ENCODE measurements around the gene MAP3K2. TPM values are rescaled to one million over a fixed set of nuclear protein-coding genes. Genes with fewer than 3 reads are reported as not detected.
"Not testable (repeated sequence)": the region's sequence is repeated elsewhere in the genome, so short reads cannot be mapped to it uniquely, and the experiment has no call there.

The MAP3K2 gene
- total RNA-seq, 2 experiments from 2014 or later: 55.7 to 58.5 TPM

GRCh38 chr2:127355407-127356008 is 32.3 kb downstream of the MAP3K2 start:
- H3K9me3 Mint-ChIP-seq (ENCODE audit: insufficient read depth): no peaks in the 10 kb centered on the region
- H3K27ac Mint-ChIP-seq: no peak overlapping the region
- peak; percentile 70 for ATAC-seq
- ChIA-PET POLR2A (interaction anchor here (0.8 kb wide), 1 partner anchor 422 kb away, joined by 3 read pairs; no protein-coding TSS in a partner anchor), CTCF (interaction anchor here (0.7 to 1.1 kb wide), 5 partner anchors 10 to 124 kb away, joined by 3 to 6 read pairs (median 4); no protein-coding TSS in a partner anchor)
- no peaks in the 10 kb centered on the region for H3K27me3 Mint-ChIP-seq (ENCODE audit: low read depth)
- H3K36me3 Mint-ChIP-seq (ENCODE audit: low read depth): peaks cover 13% of the 10 kb centered on the region
- DNase-seq: peak; percentile 40
- peaks cover 6% of the 10 kb centered on the region for H3K4me1 Mint-ChIP-seq (ENCODE audit: low read depth)
- no peak overlapping the region for H3K4me3 Mint-ChIP-seq

DNA sequence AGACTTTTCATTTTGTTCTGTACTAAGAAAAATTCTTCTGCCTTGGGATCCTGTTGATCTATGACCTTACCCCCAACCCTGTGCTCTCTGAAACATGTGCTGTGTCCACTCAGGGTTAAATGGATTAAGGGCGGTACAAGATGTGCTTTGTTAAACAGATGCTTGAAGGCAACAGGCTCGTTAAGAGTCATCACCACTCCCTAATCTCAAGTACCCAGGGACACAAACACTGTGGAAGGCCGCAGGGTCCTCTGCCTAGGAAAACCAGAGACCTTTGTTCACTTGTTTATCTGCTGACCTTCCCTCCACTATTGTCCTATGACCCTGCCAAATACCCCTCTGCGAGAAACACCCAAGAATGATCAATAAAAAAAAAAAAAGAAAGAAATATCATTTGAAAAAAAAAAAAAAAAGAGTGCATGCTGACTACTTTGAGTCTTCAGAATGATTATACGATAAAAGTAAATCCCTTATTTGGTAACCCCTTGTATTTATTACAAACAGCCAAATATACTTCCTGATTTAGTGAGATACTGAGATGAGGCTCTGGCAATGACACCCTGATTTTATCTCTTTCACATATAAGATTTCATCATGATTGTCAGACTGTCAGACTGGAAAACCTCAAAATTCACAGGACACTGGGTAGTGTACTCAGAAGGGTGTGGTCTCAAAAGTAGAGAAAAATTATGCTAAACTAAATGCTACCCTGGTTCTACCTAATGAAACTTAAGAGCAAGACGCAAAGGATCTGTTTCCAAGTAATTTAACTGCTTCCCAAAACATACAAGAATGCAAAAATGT is 33.7 kb downstream of the MAP3K2 start:
- ATAC-seq; H3K9me3 Mint-ChIP-seq (ENCODE audit: insufficient read depth); H3K27ac Mint-ChIP-seq; H3K4me1 Mint-ChIP-seq (ENCODE audit: low read depth); DNase-seq; POLR2A ChIA-PET; H3K4me3 Mint-ChIP-seq; H3K27me3 Mint-ChIP-seq (ENCODE audit: low read depth): not testable (repeated sequence)
- CTCF ChIA-PET: interaction anchor here (0.7 kb wide), 1 partner anchor 138 kb away, joined by 3 read pairs; no protein-coding TSS in a partner anchor
- H3K36me3 Mint-ChIP-seq (ENCODE audit: low read depth): peaks cover 13% of the 10 kb centered on the region

- H3K9me3 Mint-ChIP-seq (ENCODE audit: insufficient read depth); H3K27me3 Mint-ChIP-seq (ENCODE audit: low read depth); ATAC-seq; H3K4me3 Mint-ChIP-seq; H3K27ac Mint-ChIP-seq; DNase-seq; CTCF ChIA-PET; POLR2A ChIA-PET: not testable (repeated sequence)
- peaks cover 14% of the 10 kb centered on the region for H3K4me1 Mint-ChIP-seq (ENCODE audit: low read depth)
- H3K36me3 Mint-ChIP-seq (ENCODE audit: low read depth): peaks cover 13% of the 10 kb centered on the region
Measured at GRCh38 chr2:127353223-127353622, 34.6 kb downstream of the MAP3K2 start.

GRCh38 chr2:127351603-127352002 is 36.2 kb downstream of the MAP3K2 start:
- Mint-ChIP-seq H3K36me3 (ENCODE audit: low read depth) (peaks cover 12% of the 10 kb centered on the region), H3K9me3 (ENCODE audit: insufficient read depth) (no peaks in the 10 kb centered on the region), H3K4me1 (ENCODE audit: low read depth) (peaks cover 15% of the 10 kb centered on the region), H3K27ac (no peak overlapping the region), H3K4me3 (no peak overlapping the region), H3K27me3 (ENCODE audit: low read depth) (no peaks in the 10 kb centered on the region)
- ChIA-PET POLR2A (no interaction called here), CTCF (no interaction called here)
- ATAC-seq (no peak), DNase-seq (no peak)

DNA sequence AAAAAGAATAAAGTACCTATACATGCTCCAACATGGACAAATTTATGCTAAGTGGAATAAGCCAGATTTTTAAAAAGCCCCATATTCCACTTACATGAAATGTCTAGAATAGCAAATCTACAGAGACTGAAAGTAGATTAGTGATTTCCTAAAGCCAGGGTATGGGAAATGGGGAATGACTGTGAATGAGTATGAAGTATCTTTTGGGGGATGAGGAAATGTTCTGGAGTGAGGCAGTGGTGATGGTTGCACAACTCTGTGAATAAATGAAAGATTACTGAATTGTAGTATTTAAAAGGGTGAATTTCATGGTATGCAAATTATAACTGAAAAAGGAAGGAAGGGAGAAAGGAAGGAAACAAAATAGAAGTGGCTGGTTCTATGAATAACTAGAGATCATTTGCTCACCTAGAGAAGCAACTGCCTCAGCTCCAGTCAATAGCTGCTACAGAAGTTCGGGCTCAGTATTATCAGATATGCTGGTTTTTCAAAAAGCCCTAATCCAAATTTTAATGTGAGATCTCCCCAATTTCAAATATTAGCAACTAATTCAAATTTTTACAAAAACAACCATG is 39.3 kb downstream of the MAP3K2 start:
- H3K27me3 Mint-ChIP-seq (ENCODE audit: low read depth): no peaks in the 10 kb centered on the region
- peaks cover 11% of the 10 kb centered on the region for H3K36me3 Mint-ChIP-seq (ENCODE audit: low read depth)
- ATAC-seq (no peak), DNase-seq (no peak)
- no peak overlapping the region for H3K4me3 Mint-ChIP-seq
- peaks cover 10% of the 10 kb centered on the region for H3K4me1 Mint-ChIP-seq (ENCODE audit: low read depth)
- H3K9me3 Mint-ChIP-seq (ENCODE audit: insufficient read depth): no peaks in the 10 kb centered on the region
- H3K27ac Mint-ChIP-seq: no peak overlapping the region
- POLR2A ChIA-PET: interaction anchor here (1.0 kb wide), 1 partner anchor 54 kb away, joined by 4 read pairs; the partner anchor contains the start of gene ERCC3
- CTCF ChIA-PET: no interaction called here

GRCh38 chr2:127347734-127348392 is 39.9 kb downstream of the MAP3K2 start:
- Mint-ChIP-seq H3K27me3 (ENCODE audit: low read depth) (no peaks in the 10 kb centered on the region), H3K4me1 (ENCODE audit: low read depth) (peaks cover 10% of the 10 kb centered on the region), H3K9me3 (ENCODE audit: insufficient read depth) (no peaks in the 10 kb centered on the region), H3K27ac (no peak overlapping the region), H3K36me3 (ENCODE audit: low read depth) (peaks cover 11% of the 10 kb centered on the region), H3K4me3 (no peak overlapping the region)
- ATAC-seq (no peak), DNase-seq (no peak)
- POLR2A ChIA-PET: no interaction called here
- CTCF ChIA-PET: no interaction called here

GRCh38 chr2:127347015-127347414 is 40.8 kb downstream of the MAP3K2 start:
- CTCF ChIA-PET: no interaction called here
- Mint-ChIP-seq H3K27ac (no peak overlapping the region), H3K4me1 (ENCODE audit: low read depth) (peaks cover 10% of the 10 kb centered on the region)

DNA sequence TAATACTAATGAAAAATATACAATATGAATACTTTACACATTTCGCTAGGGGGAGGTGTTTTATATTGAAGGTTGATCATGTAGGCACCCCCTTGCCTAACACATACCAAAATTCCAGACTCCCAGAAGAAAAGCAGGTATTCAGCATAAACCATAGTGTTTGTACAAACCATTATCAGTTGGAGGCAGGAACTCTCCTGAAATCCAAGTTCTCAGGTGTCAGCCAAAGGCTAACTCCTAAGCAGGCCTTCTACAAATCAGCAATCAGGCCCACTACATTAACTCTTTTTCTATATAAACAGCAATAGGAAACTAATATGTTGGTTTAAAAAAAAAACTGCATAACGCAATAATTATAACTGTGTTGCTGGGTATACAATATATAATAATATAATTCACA is 44.5 kb downstream of the MAP3K2 start:
- POLR2A ChIA-PET: no interaction called here
- Mint-ChIP-seq H3K27ac (no peak overlapping the region), H3K4me1 (ENCODE audit: low read depth) (peaks cover 2% of the 10 kb centered on the region), H3K4me3 (no peak overlapping the region), H3K9me3 (ENCODE audit: insufficient read depth) (no peaks in the 10 kb centered on the region), H3K27me3 (ENCODE audit: low read depth) (no peaks in the 10 kb centered on the region), H3K36me3 (ENCODE audit: low read depth) (peaks cover 16% of the 10 kb centered on the region)
- ATAC-seq (no peak), DNase-seq (no peak)
- CTCF ChIA-PET: no interaction called here

More at GRCh38 chr2:127347015-127347414, 40.8 kb downstream of the MAP3K2 start:
- ATAC-seq (no peak), DNase-seq (no peak)
- POLR2A ChIA-PET: interaction anchor here (0.6 kb wide), 1 partner anchor 31 kb away, joined by 4 read pairs; no protein-coding TSS in a partner anchor
- Mint-ChIP-seq H3K36me3 (ENCODE audit: low read depth) (peaks cover 13% of the 10 kb centered on the region), H3K4me3 (no peak overlapping the region), H3K9me3 (ENCODE audit: insufficient read depth) (no peaks in the 10 kb centered on the region), H3K27me3 (ENCODE audit: low read depth) (no peaks in the 10 kb centered on the region)

DNA sequence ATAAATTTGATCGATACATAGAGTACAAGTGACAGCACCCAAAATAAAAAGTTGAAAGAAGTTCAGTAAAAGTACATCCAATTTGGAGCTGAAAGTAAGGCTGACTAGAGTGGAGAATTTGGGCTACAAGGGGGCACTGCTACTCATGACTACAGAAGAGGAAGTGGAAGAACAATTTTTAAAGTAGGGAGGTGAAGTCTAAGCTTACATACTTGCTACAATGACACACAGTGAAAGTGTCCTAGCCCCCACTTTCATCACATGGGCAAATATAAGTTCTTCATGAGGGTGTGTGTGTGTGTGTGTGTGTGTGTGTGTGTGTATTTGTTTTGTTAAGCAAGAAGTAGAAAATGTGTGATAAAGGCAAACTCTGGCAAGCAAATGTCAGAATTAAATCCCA is 45.7 kb downstream of the MAP3K2 start:
- ChIA-PET CTCF (no interaction called here), POLR2A (no interaction called here)
- DNase-seq (no peak), ATAC-seq (no peak)
- H3K9me3 Mint-ChIP-seq (ENCODE audit: insufficient read depth): no peaks in the 10 kb centered on the region
- H3K27ac Mint-ChIP-seq: no peak overlapping the region
- no peaks in the 10 kb centered on the region for H3K27me3 Mint-ChIP-seq (ENCODE audit: low read depth)
- peaks cover 20% of the 10 kb centered on the region for H3K36me3 Mint-ChIP-seq (ENCODE audit: low read depth)
- no peak overlapping the region for H3K4me3 Mint-ChIP-seq
- no peaks in the 10 kb centered on the region for H3K4me1 Mint-ChIP-seq (ENCODE audit: low read depth)

DNA sequence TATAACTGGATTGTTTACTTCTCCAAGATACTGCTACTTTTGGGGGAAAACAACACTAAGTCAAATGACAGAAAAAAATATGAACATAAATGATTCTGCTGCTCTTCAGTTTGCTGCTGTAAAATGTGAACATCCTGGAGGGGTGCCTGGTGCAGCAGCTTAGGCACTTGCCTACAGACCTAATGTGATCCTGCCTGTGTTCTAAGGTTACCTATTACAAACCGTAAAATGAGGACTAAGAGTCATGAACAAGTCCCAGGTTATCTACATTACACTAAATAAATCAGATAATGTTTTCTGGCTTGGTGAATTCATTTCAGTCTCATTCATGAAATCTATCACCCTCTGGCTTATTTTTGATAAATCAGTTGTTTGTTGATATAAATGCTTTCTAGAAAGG is 55.4 kb downstream of the MAP3K2 start:
- no peaks in the 10 kb centered on the region for H3K27me3 Mint-ChIP-seq (ENCODE audit: low read depth)
- POLR2A ChIA-PET: no interaction called here

GRCh38 chr2:127330753-127331152 is 57.0 kb downstream of the MAP3K2 start:
- ChIA-PET CTCF (interaction anchor here (1.5 kb wide), 2 partner anchors 149 kb away, joined by 3 to 7 read pairs; no protein-coding TSS in a partner anchor), POLR2A (interaction anchor here (1.6 kb wide), 1 partner anchor 36 kb away, joined by 6 read pairs; the partner anchor contains the start of gene ERCC3)
- Mint-ChIP-seq H3K27me3 (ENCODE audit: low read depth) (no peaks in the 10 kb centered on the region), H3K4me1 (ENCODE audit: low read depth) (no peaks in the 10 kb centered on the region), H3K4me3 (no peak overlapping the region), H3K27ac (no peak overlapping the region), H3K9me3 (ENCODE audit: insufficient read depth) (no peaks in the 10 kb centered on the region), H3K36me3 (ENCODE audit: low read depth) (peaks cover 16% of the 10 kb centered on the region)
- DNase-seq (no peak), ATAC-seq (no peak)

More for the DNA sequence above, 55.4 kb downstream of the MAP3K2 start:
- CTCF ChIA-PET: interaction anchor here (1.5 kb wide), 1 partner anchor 147 kb away, joined by 7 read pairs; no protein-coding TSS in a partner anchor
- Mint-ChIP-seq H3K4me1 (ENCODE audit: low read depth) (no peaks in the 10 kb centered on the region), H3K36me3 (ENCODE audit: low read depth) (peaks cover 18% of the 10 kb centered on the region), H3K27ac (no peak overlapping the region), H3K4me3 (no peak overlapping the region), H3K9me3 (ENCODE audit: insufficient read depth) (no peaks in the 10 kb centered on the region)
- ATAC-seq: no peak
- DNase-seq: no peak

Data from activated CD8-positive, alpha-beta T cell treated with anti-CD3 and anti-CD28 coated beads, Interleukin-2, amount 10 ng/mL, durations not matched to agents 7 days and 5 days (primary cell).